22Rv1 (cell line): Measurements from ENCODE around the gene DPEP2.

Source experiments
- H3K27ac ChIP-seq: fragments of 450-650 bp; 2 replicates; pipeline ENCODE4 v1.5.1; 2017
- CTCF ChIP-seq: fragments of 450-650 bp; IDR thresholded peaks from 2 replicates; pipeline ENCODE4 v1.5.1; 2017; ENCODE audit warnings: mild to moderate bottlenecking
- ZFX ChIP-seq: fragments of 450-650 bp; IDR thresholded peaks from 2 replicates; pipeline ENCODE4 v1.6.1; 2017; ENCODE audit warnings: antibody characterized with exemption, borderline replicate concordance

DPEP2 gene

GRCh38 chr16:67949645-67950044 is 49.6 kb downstream of the DPEP2 start:
- TF ChIP-seq ZFX = no peak
- no peak for TF ChIP-seq CTCF
- 0 out of 2 replicates have a peak overlapping the region, but pooled peaks have one; percentile 4 for H3K27ac ChIP-seq

- H3K27ac ChIP-seq = no peak overlapping the region
- no peak for TF ChIP-seq CTCF
- no peak for TF ChIP-seq ZFX
Observed at GRCh38 chr16:67948015-67948414, 51.3 kb downstream of the DPEP2 start.

GRCh38 chr16:67946966-67947558 is 52.2 kb downstream of the DPEP2 start:
- TF ChIP-seq CTCF (0 out of 2 replicates have a peak, but pooled peaks have one; percentile 4), ZFX (no peak)
- H3K27ac ChIP-seq = no peak overlapping the region

DNA sequence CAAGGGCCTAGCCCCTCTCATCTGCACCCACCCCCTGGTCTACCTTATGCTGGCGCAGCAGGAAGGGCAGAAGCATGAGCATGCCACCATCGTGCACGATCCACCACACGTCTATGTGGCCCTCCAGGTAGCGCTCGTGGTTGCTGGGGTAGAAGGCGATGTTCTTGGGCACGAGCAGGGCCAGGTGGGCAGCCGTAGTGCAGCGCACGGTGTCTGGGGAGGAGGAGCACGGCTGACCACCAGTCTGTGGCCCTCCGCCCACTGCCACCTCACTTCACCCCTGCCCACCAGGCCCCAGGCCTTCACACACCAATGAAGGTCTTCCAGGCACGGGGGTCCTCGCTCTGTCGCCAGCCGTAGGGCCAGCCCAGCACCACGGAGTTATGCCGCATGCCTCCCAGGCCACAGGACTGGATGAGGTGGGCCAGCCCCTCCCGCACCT is 53.1 kb downstream of the DPEP2 start:
- no peak overlapping the region for H3K27ac ChIP-seq
- TF ChIP-seq CTCF (no peak), ZFX (no peak)

DNA sequence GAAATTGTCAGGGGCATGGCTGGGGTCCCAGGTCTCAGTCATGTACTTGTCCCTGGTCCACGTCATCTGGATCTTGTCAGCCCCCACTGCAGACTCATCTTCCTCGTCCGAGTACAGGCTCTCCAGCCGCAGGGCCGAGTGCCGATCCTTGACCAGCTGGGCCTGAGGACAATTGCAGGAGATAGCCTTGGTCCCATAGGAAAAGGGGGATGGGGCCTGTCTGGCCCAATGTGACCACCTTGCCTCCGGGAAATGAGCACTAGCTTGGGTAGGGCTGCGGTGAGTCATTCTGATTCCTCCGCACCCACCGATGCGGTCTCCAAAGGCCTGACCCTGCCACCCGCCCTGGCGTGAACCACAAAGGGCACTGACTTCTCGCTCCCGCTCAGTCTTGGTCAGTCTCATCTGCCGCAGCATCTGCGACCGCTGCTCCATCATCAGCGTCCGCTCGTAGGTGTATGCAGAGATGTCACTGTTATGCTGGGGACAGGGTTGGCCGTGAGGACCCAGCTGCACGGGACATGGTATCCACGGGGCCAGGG is 53.8 kb downstream of the DPEP2 start:
- TF ChIP-seq ZFX (no peak), CTCF (no peak)
- H3K27ac ChIP-seq = no peak overlapping the region

GRCh38 chr16:67944690-67945391 is 54.4 kb downstream of the DPEP2 start:
- TF ChIP-seq ZFX = no peak
- no peak for TF ChIP-seq CTCF
- H3K27ac ChIP-seq = no peak overlapping the region
